ENCODE data around the gene CCL13.

Gene CCL13

GRCh38 chr17:34312080-34312479, 44.2 kb upstream of the CCL13 start:
- ChIA-PET POLR2A (no interaction called here), CTCF (interaction anchor here (1.2 to 15.4 kb wide), 6 partner anchors 10 to 141 kb away, joined by 3 to 206 read pairs (median 4); partner anchors contain the start of gene CCL1)
- Histone ChIP-seq H3K9me3 (ENCODE audit: control insufficient read depth, insufficient read depth, low read depth, low read length) (no peaks in the 10 kb centered on the region), H3K4me3 (ENCODE audit: low read depth, low read length) (no peak overlapping the region), H3K36me3 (ENCODE audit: control insufficient read depth in 2 of 2, insufficient read depth in 1 of 2, low read length in 2 of 2) (no peaks in the 10 kb centered on the region), H3K27ac (ENCODE audit: extremely low read depth, low read depth, low read length) (no peak overlapping the region), H3K4me1 (ENCODE audit: control insufficient read depth, insufficient read depth, low read length) (no peaks in the 10 kb centered on the region)
- TF ChIP-seq SP3 (tag by site-specific recombination; IDR thresholded peaks at IDR 0.05) (no peak), YY1 (tag by site-specific recombination; IDR thresholded peaks at IDR 0.05) (no peak), ZNF660 (tag by site-specific recombination; IDR thresholded peaks at IDR 0.05) (no peak), ZBTB7A (tag by site-specific recombination; IDR thresholded peaks at IDR 0.05; ENCODE audit: low read depth) (no peak), ZNF394 (tag by site-specific recombination; IDR thresholded peaks at IDR 0.05; ENCODE audit: borderline replicate concordance) (no peak), KLF17 (tag by site-specific recombination; IDR thresholded peaks at IDR 0.05) (no peak), ZNF518A (tag by site-specific recombination; conservative IDR thresholded peaks at IDR 0.05; ENCODE audit: low read depth) (no peak), ZNF585B (tag by site-specific recombination; IDR thresholded peaks at IDR 0.05) (no peak)

GRCh38 chr17:34313164-34313563, 43.1 kb upstream of the CCL13 start:
- CTCF ChIA-PET: interaction anchor here (0.8 to 15.4 kb wide), 5 partner anchors 48 to 142 kb away, joined by 3 to 206 read pairs (median 3); partner anchors contain the start of gene CCL1
- no peaks in the 10 kb centered on the region for H3K4me1 ChIP-seq (ENCODE audit: control insufficient read depth, insufficient read depth, low read length)
- no peaks in the 10 kb centered on the region for H3K36me3 ChIP-seq (ENCODE audit: control insufficient read depth in 2 of 2, insufficient read depth in 1 of 2, low read length in 2 of 2)
- no peak overlapping the region for H3K4me3 ChIP-seq (ENCODE audit: low read depth, low read length)
- POLR2A ChIA-PET: no interaction called here
- no peak overlapping the region for H3K27ac ChIP-seq (ENCODE audit: extremely low read depth, low read depth, low read length)
- no peaks in the 10 kb centered on the region for H3K9me3 ChIP-seq (ENCODE audit: control insufficient read depth, insufficient read depth, low read depth, low read length)
- TF ChIP-seq ZNF629 (tag by site-specific recombination; IDR thresholded peaks at IDR 0.05) (no peak), ZNF580 (tag by site-specific recombination; IDR thresholded peaks at IDR 0.05) (no peak), HIC1 (tag by site-specific recombination; IDR thresholded peaks at IDR 0.05) (no peak), ZNF692 (tag by site-specific recombination; IDR thresholded peaks at IDR 0.05) (no peak), ZNF555 (tag by site-specific recombination; conservative IDR thresholded peaks at IDR 0.05) (no peak), PRDM2 (tag by site-specific recombination; IDR thresholded peaks at IDR 0.05; ENCODE audit: borderline replicate concordance) (no peak), ZBTB10 (tag by site-specific recombination; IDR thresholded peaks at IDR 0.05) (no peak)

All from HEK293 (cell line).